WTC11 (cell line): Measurements from ENCODE around the gene TOMM20L.

ENCODE experiments used
- AFF4 ChIP-seq: sonication (generic); formaldehyde crosslinking; IDR thresholded peaks from 2 replicates; pipeline ENCODE4 v1.8.1; 2023; ENCODE audit warnings: mild to moderate bottlenecking, missing genetic modification reagents, borderline replicate concordance
- CTCF ChIP-seq: fragments of 200-600 bp; IDR thresholded peaks from 2 replicates; pipeline ENCODE4 v1.8.0; 2022; ENCODE audit warnings: antibody characterized with exemption
- FOXJ3 ChIP-seq: sonication (generic); formaldehyde crosslinking; IDR thresholded peaks from 2 replicates; pipeline ENCODE4 v1.9.0; 2021; ENCODE audit warnings: missing genetic modification reagents, mild to moderate bottlenecking, borderline replicate concordance
- FOXP1 ChIP-seq: sonication (generic); formaldehyde crosslinking; IDR thresholded peaks from 2 replicates; pipeline ENCODE4 v1.8.0; 2022; ENCODE audit warnings: missing genetic modification reagents, mild to moderate bottlenecking, moderate library complexity, borderline replicate concordance
- MAX ChIP-seq: sonication (generic); formaldehyde crosslinking; IDR thresholded peaks from 2 replicates; pipeline ENCODE4 v1.8.0; 2022; ENCODE audit warnings: mild to moderate bottlenecking, missing genetic modification reagents
- SMAD4 ChIP-seq: sonication (generic); formaldehyde crosslinking; IDR thresholded peaks from 2 replicates; pipeline ENCODE4 v1.8.0; 2022; ENCODE audit warnings: mild to moderate bottlenecking, missing genetic modification reagents
- SOX15 ChIP-seq: fragments of 250-450 bp; sonication (Bioruptor Pico); IDR thresholded peaks from 2 replicates; pipeline ENCODE4 v1.9.0; 2021; ENCODE audit warnings: mild to moderate bottlenecking
- TEAD1 ChIP-seq: sonication (generic); formaldehyde crosslinking; IDR thresholded peaks from 2 replicates; pipeline ENCODE4 v1.8.0; 2022; ENCODE audit warnings: mild to moderate bottlenecking, missing genetic modification reagents

- TF ChIP-seq CTCF (no peak), MAX (CRISPR knock-in tag) (no peak), SMAD4 (CRISPR knock-in tag) (no peak), FOXP1 (CRISPR knock-in tag) (no peak), FOXJ3 (CRISPR knock-in tag) (no peak), SOX15 (CRISPR knock-in tag) (no peak), TEAD1 (CRISPR knock-in tag) (no peak), AFF4 (CRISPR knock-in tag) (no peak)
These were observed 39.5 kb upstream of the TOMM20L start for GRCh38 chr14:58356268-58356667.
